Gastrocnemius medialis (tissue), 4 donors: ENCODE results near the gene RABGAP1L.

Experiments
- CTCF ChIP-seq, 5 experiments: fragments of 450-650 bp in 3 of 5; fragments of 200-600 bp in 2 of 5; sonication (generic) in 2 of 5; IDR thresholded peaks in 4 of 5; conservative IDR thresholded peaks in 1 of 5; 1 replicate in 4 of 5; 2 replicates in 1 of 5; pipeline ENCODE4 v1.5.1; 2016 to 2019; ENCODE audit warnings: antibody characterized with exemption in 5 of 5, mild to moderate bottlenecking in 3 of 5, moderate library complexity in 3 of 5
- POLR2A ChIP-seq, 2 donors: fragments of 450-650 bp; IDR thresholded peaks; one replicate each; pipeline ENCODE4 v1.6.1; 2017; ENCODE audit warnings: antibody characterized with exemption in 2 of 2, mild to moderate bottlenecking in 2 of 2, moderate library complexity in 2 of 2

- TF ChIP-seq CTCF (IDR thresholded peaks at IDR 0.05 in 4 of 5, conservative IDR thresholded peaks at IDR 0.05 in 1 of 5) (no peak), POLR2A (IDR thresholded peaks at IDR 0.05) (no peak)
Measured at GRCh38 chr1:174837386-174837785, 678.1 kb downstream of the RABGAP1L start.
